ENCODE data around the gene LEAP2.

DNA sequence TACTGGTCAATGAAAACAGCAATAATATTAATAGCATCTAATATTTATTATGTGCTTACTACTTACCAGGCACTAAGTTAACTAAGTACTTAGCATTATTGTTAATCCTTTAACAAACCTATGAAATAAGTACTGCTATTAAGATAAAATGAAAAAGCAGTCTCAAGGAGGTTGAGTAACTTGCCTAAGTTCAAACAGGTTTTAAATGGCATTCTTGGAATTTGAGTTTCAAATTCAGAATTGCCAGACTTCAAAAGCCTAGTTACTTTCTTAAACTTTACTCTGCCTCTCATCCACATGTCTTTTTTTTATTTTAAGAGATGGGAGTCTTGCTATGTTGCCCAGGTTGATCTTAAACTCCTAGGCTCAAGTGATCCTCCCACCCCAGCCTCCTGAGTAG lies 16.0 kb downstream of the LEAP2 start:
- TF ChIP-seq, protein P1, sequence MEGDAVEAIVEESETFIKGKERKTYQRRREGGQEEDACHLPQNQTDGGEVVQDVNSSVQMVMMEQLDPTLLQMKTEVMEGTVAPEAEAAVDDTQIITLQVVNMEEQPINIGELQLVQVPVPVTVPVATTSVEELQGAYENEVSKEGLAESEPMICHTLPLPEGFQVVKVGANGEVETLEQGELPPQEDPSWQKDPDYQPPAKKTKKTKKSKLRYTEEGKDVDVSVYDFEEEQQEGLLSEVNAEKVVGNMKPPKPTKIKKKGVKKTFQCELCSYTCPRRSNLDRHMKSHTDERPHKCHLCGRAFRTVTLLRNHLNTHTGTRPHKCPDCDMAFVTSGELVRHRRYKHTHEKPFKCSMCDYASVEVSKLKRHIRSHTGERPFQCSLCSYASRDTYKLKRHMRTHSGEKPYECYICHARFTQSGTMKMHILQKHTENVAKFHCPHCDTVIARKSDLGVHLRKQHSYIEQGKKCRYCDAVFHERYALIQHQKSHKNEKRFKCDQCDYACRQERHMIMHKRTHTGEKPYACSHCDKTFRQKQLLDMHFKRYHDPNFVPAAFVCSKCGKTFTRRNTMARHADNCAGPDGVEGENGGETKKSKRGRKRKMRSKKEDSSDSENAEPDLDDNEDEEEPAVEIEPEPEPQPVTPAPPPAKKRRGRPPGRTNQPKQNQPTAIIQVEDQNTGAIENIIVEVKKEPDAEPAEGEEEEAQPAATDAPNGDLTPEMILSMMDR (IDR thresholded peaks at IDR 0.05), result no peak
- no peak for TF ChIP-seq EZH2phosphoT487 (IDR thresholded peaks at IDR 0.05)
- TF ChIP-seq EZH2 (IDR thresholded peaks at IDR 0.05), result no peak
